HepG2 (cell line): Measurements from ENCODE around the gene MARCO. TPM values are rescaled to one million over a fixed set of nuclear protein-coding genes. Genes with fewer than 3 reads are reported as not detected.

ENCODE experiments used
- ATAC-seq: fragments of 200-7000 bp; cut with Tn5 transposase; 3 replicates; pipeline ENCODE4 v1.9.1; 2020; ENCODE audit warnings: mild to moderate bottlenecking, moderate library complexity
- BruUV-seq: library from RNA; stranded (reverse); fragments of 400-500 nt; replicated peaks from 2 replicates; lab custom pipeline; 2021; lab: Mats Ljungman, UMichigan
- CTCF ChIA-PET: fragments of 300-600 bp; formaldehyde crosslinking; extraction: SDS; loops from one replicate; lab custom pipeline; 2021; ENCODE audit warnings: low total read pairs, inconsistent platforms, low intra/inter-chr PET ratio; lab: Yijun Ruan, JAX
- POLR2A ChIA-PET: fragments of 350-600 bp; sonication (Branson Sonifier 250); formaldehyde crosslinking; loops from one replicate; lab custom pipeline; 2020; ENCODE audit warnings: antibody characterized with exemption, inconsistent platforms; lab: Yijun Ruan, JAX
- DNase-seq: peaks from one replicate; pipeline ENCODE4 v3.0.0-alpha.2; 2015; ENCODE audit warnings: low spot score
- FAIRE-seq: peaks from 3 replicates; lab custom pipeline; 2011; peaks lifted over from hg19 to GRCh38; lab: Jason Lieb, UNC
- H2AFZ ChIP-seq: one replicate; pipeline ENCODE4 v1.6.1; 2011; ENCODE audit warnings: low read length, inconsistent platforms
- H3K27ac ChIP-seq: fragments of 300-600 bp; 3 replicates; pipeline ENCODE4 v1.8.0; 2011; ENCODE audit warnings: mixed run types, mild to moderate bottlenecking, mixed read lengths, low read length, inconsistent platforms; ENCODE audit not compliant: insufficient read depth; ENCODE audit errors: extremely low read length
- H3K27me3 ChIP-seq, 2 experiments: fragments of 200-600 bp in 1 of 2; 2 replicates in 1 of 2; 3 replicates in 1 of 2; pipeline versions ENCODE4 v1.6.0 to v1.8.0; 2011; ENCODE audit warnings: low read length in 2 of 2, mild to moderate bottlenecking in 2 of 2, moderate library complexity in 2 of 2, inconsistent platforms in 1 of 2; ENCODE audit not compliant: insufficient read depth in 2 of 2, control insufficient read depth in 1 of 2
- H3K36me3 ChIP-seq, 2 experiments: fragments of 200-600 bp in 1 of 2; replicated peaks in 1 of 2; 2 replicates in 1 of 2; 3 replicates in 1 of 2; pipeline versions ENCODE4 v1.5.1 to v1.8.0; 2011; ENCODE audit warnings: low read length in 2 of 2, inconsistent platforms in 1 of 2; ENCODE audit not compliant: insufficient read depth in 2 of 2, control insufficient read depth in 1 of 2
- H3K4me1 ChIP-seq: 2 replicates; pipeline ENCODE4 v1.5.1; 2012; ENCODE audit warnings: low read length, inconsistent platforms; ENCODE audit not compliant: insufficient read depth
- H3K4me2 ChIP-seq: 2 replicates; pipeline ENCODE4 v1.6.0; 2011; ENCODE audit warnings: low read depth, low read length, inconsistent platforms
- H3K4me3 ChIP-seq, 3 experiments: fragments of 200-600 bp in 1 of 3; sonication (generic), shearing (Covaris generic) in 1 of 3; replicated peaks in 1 of 3; 2 replicates each; pipeline ENCODE4 v1.5.1; 2011 to 2016; ENCODE audit warnings: low read length in 3 of 3, inconsistent platforms in 2 of 3, low read depth in 2 of 3, mild to moderate bottlenecking in 2 of 3, control low read depth in 1 of 3, mixed read lengths in 1 of 3; ENCODE audit not compliant: insufficient read depth in 1 of 3
- H3K79me2 ChIP-seq: one replicate; pipeline ENCODE4 v1.6.1; 2011; ENCODE audit warnings: low read length, inconsistent platforms; ENCODE audit not compliant: insufficient read depth
- H3K9ac ChIP-seq: 2 replicates; pipeline ENCODE4 v1.6.0; 2011; ENCODE audit warnings: mild to moderate bottlenecking, low read depth, low read length, inconsistent platforms; ENCODE audit not compliant: insufficient read depth
- H3K9me3 ChIP-seq: 2 replicates; pipeline ENCODE4 v1.5.1; 2012; ENCODE audit warnings: mild to moderate bottlenecking, low read length
- H4K20me1 ChIP-seq: 2 replicates; pipeline ENCODE4 v1.6.0; 2011; ENCODE audit warnings: inconsistent platforms, mild to moderate bottlenecking, low read length, moderate library complexity; ENCODE audit not compliant: insufficient read depth
- ASH2L ChIP-seq: fragments of 300-600, 200-600 bp; sonication (generic); IDR thresholded peaks from 2 replicates; pipeline ENCODE4 v1.7.0; 2017; ENCODE audit warnings: low read depth, mild to moderate bottlenecking, moderate library complexity, mixed read lengths, low read length; ENCODE audit not compliant: insufficient read length
- BATF2 ChIP-seq: sonication (generic); formaldehyde crosslinking; IDR thresholded peaks from 2 replicates; pipeline ENCODE4 v1.8.0; 2022; ENCODE audit warnings: mild to moderate bottlenecking, missing genetic modification reagents, moderate library complexity
- HNF1A ChIP-seq, 2 experiments: sonication (generic) in 1 of 2; formaldehyde crosslinking in 1 of 2; IDR thresholded peaks; 2 replicates each; pipeline versions ENCODE4 v1.4.0 to v1.6.1; 2016 to 2020; ENCODE audit warnings: borderline replicate concordance in 1 of 2, low read depth in 1 of 2, mild to moderate bottlenecking in 1 of 2, missing genetic modification reagents in 1 of 2
- HNF4G ChIP-seq, 2 experiments: sonication (generic) in 1 of 2; formaldehyde crosslinking in 1 of 2; IDR thresholded peaks; 2 replicates each; pipeline versions ENCODE4 v1.4.0 to v1.6.1; 2011 to 2020; ENCODE audit warnings: borderline replicate concordance in 2 of 2, low read depth in 2 of 2, mild to moderate bottlenecking in 2 of 2, low read length in 1 of 2, missing genetic modification reagents in 1 of 2, moderate library complexity in 1 of 2
- PPARG ChIP-seq: conservative IDR thresholded peaks from 2 replicates; pipeline ENCODE4 v1.6.1; 2016; ENCODE audit warnings: missing biosample characterization, missing genetic modification reagents
- SIN3A ChIP-seq: IDR thresholded peaks from 2 replicates; pipeline ENCODE4 v1.6.1; 2011; ENCODE audit warnings: low read depth, mild to moderate bottlenecking, control low read depth, low read length, borderline replicate concordance
- SMAD3 ChIP-seq: sonication (generic); formaldehyde crosslinking; IDR thresholded peaks from 2 replicates; pipeline ENCODE4 v1.4.0; 2020; ENCODE audit warnings: missing genetic modification reagents
- STAG1 ChIP-seq: sonication (generic); formaldehyde crosslinking; IDR thresholded peaks from 2 replicates; pipeline ENCODE4 v1.4.0; 2020; ENCODE audit warnings: missing genetic modification reagents
- U2AF1 ChIP-seq: fragments of 200-400 bp; formaldehyde crosslinking; optimal IDR thresholded peaks from 2 replicates; pipeline ENCODE3; 2017; ENCODE audit warnings: mild to moderate bottlenecking, low read depth, low read length
- ZNF101 ChIP-seq: sonication (generic); formaldehyde crosslinking; IDR thresholded peaks from 2 replicates; pipeline ENCODE4 v1.4.0; 2020; ENCODE audit warnings: mild to moderate bottlenecking, low read depth, missing genetic modification reagents, borderline replicate concordance
- ZNF207 ChIP-seq: fragments of 450-650 bp; IDR thresholded peaks from 2 replicates; pipeline ENCODE4 v1.6.1; 2016; ENCODE audit warnings: antibody characterized with exemption, borderline replicate concordance
- ZNF343 ChIP-seq: sonication (generic); formaldehyde crosslinking; IDR thresholded peaks from 2 replicates; pipeline ENCODE4 v1.4.0; 2020; ENCODE audit warnings: mild to moderate bottlenecking, missing genetic modification reagents
- ZNF414 ChIP-seq: sonication (generic); formaldehyde crosslinking; IDR thresholded peaks from 2 replicates; pipeline ENCODE4 v1.5.0; 2020; ENCODE audit warnings: missing genetic modification reagents
- ZNF547 ChIP-seq: sonication (generic); formaldehyde crosslinking; IDR thresholded peaks from 2 replicates; pipeline ENCODE4 v1.5.1; 2020; ENCODE audit warnings: mild to moderate bottlenecking, missing genetic modification reagents
- ZNF800 ChIP-seq: sonication (generic); formaldehyde crosslinking; IDR thresholded peaks from 2 replicates; pipeline ENCODE4 v1.4.0; 2020; ENCODE audit warnings: missing genetic modification reagents
- ZNF879 ChIP-seq: sonication (generic); formaldehyde crosslinking; IDR thresholded peaks from 2 replicates; pipeline ENCODE4 v1.8.1; 2023; ENCODE audit warnings: missing genetic modification reagents
- WGBS: methylation state at CpG from one replicate; pipeline ENCODE4 v1.1.6; 2017; ENCODE audit warnings: low lambda C conversion rate; 5-methylcytosine and 5-hydroxymethylcytosine counted together
- in situ Hi-C: cut with HindIII; loops from 2 replicates; pipeline ENCODE4 v1.10.0; 2017; ENCODE audit warnings: low pct_unique_long_range_greater_than_20kb; ENCODE audit not compliant: extremely low pct_ligation_motif_present
- intact Hi-C: fragments of 100-400 bp; cut with micrococcal nuclease; formaldehyde crosslinking; loops from one replicate; pipeline ENCODE4 v1.10.0; 2022; ENCODE audit not compliant: unreplicated experiment
- polyA plus RNA-seq, 8 experiments: library from polyadenylated mRNA; depleted of rRNA in 3 of 8; stranded (reverse) in 7 of 8; unstranded in 1 of 8; fragments of >200 nt; fragmentation: Illumina TruSeq in 4 of 8; extraction: Trizol in 4 of 8; gene quantifications; 2 replicates each; pipeline versions ENCODE4 v1.2.1 to v1.2.3, GENCODE V29; 2011 to 2016; ENCODE audit warnings: low read depth in 4 of 8, missing spikeins in 1 of 8, mixed read lengths in 1 of 8; ENCODE audit not compliant: insufficient read depth in 1 of 8
- total RNA-seq, 5 experiments: library from RNA; depleted of rRNA; stranded (reverse); fragments of >200 nt; fragmentation: Illumina TruSeq; extraction: Trizol; gene quantifications; 2 replicates each; pipeline ENCODE4 v1.2.3, GENCODE V29; 2016; ENCODE audit warnings: low read depth in 1 of 5

The MARCO gene
- total and polyA plus RNA-seq, 2 of the 13 experiments (the other 11 are each of a cell fraction or from before 2014, with no cell fraction given) = not detected

- in situ Hi-C loops (no loop called here), intact Hi-C loops (no loop called here)
- CTCF ChIA-PET = no interaction called here
- TF ChIP-seq PPARG (CRISPR knock-in tag) (no peak), STAG1 (CRISPR knock-in tag) (no peak), ZNF343 (CRISPR knock-in tag) (no peak), ZNF101 (CRISPR knock-in tag) (no peak), ZNF207 (no peak), HNF1A (IDR thresholded peaks at IDR 0.05; ENCODE audit: low read depth) (no peak), HNF1A (CRISPR knock-in tag; IDR thresholded peaks at IDR 0.05; ENCODE audit: borderline replicate concordance) (no peak), ASH2L (no peak), HNF4G (IDR thresholded peaks at IDR 0.05; ENCODE audit: borderline replicate concordance, low read depth, low read length) (no peak), HNF4G (CRISPR knock-in tag; IDR thresholded peaks at IDR 0.05; ENCODE audit: borderline replicate concordance, low read depth) (no peak), U2AF1 (no peak), ZNF800 (CRISPR knock-in tag) (no peak), SIN3A (no peak), SMAD3 (CRISPR knock-in tag) (no peak), ZNF414 (no peak), ZNF547 (no peak), BATF2 (CRISPR knock-in tag) (no peak), ZNF879 (CRISPR knock-in tag) (no peak)
- FAIRE-seq (no peak), DNase-seq (no peak), ATAC-seq (no peak)
- POLR2A ChIA-PET = no interaction called here
- Histone ChIP-seq H3K4me3 (no peak overlapping the region), H3K9ac (no peak overlapping the region), H3K9me3 (no peaks in the 10 kb centered on the region), H3K79me2 (no peaks in the 10 kb centered on the region), H3K27ac (no peak overlapping the region), H2AFZ (no peak overlapping the region), H3K4me2 (no peak overlapping the region), H4K20me1 (no peaks in the 10 kb centered on the region), H3K27me3 (peaks cover 2% of the 10 kb centered on the region in 2 experiments; a peak in 1 of 5 replicates), H3K4me1 (no peaks in the 10 kb centered on the region), H3K36me3 (no peaks in the 10 kb centered on the region)
- WGBS = 8% methylated on average over 4 of the region's 4 CpGs
- no TSS peak for BruUV-seq
Observed at GRCh38 chr2:118909191-118909590, 32.8 kb upstream of the MARCO start.
